GM18861 (cell line): ENCODE measurements around the gene ALDH5A1.
"Not testable (repeated sequence)": the region's sequence is repeated elsewhere in the genome, so short reads cannot be mapped to it uniquely, and the experiment has no call there.

Source experiments
- ATAC-seq: cut with Tn5 transposase; IDR thresholded peaks from one replicate; pipeline ENCODE4 v1.9.1; 2021; ENCODE audit not compliant: unreplicated experiment

Gene ALDH5A1

DNA sequence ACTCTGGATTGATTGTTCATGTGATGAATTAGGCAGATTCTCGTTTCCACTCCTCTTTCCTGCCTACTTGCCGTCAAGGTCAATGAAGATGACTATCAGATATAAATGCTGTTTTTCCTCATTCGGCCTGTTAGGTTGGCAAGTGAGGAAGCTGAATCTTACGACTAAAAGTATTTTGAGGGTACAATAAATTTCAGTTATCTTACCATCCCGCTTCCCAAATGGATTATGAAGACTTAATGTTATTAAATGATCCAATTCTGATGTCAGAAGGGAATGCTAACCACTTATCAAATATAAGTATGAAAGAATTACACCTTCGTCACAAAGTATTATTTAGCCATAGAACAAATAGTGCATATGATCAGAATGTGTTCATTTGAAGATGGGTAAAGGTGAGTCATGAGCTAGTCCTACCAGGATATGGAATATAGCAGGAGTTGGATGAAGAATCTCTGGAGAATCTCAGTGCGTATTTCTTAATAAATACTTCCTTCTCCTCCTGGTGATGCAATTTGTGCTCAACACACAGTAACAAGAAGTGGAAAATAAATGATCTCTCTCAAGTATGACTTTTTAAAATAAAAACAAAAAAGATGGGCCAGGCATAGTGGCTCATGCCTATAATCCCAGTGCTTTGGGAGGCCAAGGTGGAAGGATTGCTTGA, 10.0 kb upstream of the ALDH5A1 start:
- no peak for ATAC-seq

- no peak for ATAC-seq
Observed at GRCh38 chr6:24486065-24486464, 8.7 kb upstream of the ALDH5A1 start.

GRCh38 chr6:24489470-24489869, 5.3 kb upstream of the ALDH5A1 start, which contains the start of gene GPLD1:
GPLD1 (minus strand) TSS chr6:24489578; CDS start chr6:24489511, 67 bp downstream.
- no peak for ATAC-seq

DNA sequence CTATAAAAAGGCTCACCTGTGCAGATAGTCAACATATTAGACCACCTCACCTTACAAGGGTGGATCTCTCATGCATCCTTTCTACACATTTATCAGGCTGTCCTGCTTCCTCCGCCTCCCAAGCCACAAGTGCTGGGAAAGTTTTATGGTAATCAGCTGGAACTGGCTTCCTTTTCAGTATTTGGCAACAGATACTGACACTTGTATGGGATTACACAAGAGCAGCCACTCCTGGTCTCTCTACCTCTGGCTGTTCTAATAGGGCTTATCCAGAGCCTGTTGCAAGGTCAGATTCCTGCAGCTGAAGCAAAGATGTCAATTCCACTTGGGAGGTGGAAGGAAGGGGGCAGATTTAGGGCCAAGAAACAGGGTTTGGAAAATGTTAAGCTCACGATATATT, 4.9 kb upstream of the ALDH5A1 start:
- no peak for ATAC-seq

- no peak for ATAC-seq
Observed at GRCh38 chr6:24490948-24491347, 3.8 kb upstream of the ALDH5A1 start.

DNA sequence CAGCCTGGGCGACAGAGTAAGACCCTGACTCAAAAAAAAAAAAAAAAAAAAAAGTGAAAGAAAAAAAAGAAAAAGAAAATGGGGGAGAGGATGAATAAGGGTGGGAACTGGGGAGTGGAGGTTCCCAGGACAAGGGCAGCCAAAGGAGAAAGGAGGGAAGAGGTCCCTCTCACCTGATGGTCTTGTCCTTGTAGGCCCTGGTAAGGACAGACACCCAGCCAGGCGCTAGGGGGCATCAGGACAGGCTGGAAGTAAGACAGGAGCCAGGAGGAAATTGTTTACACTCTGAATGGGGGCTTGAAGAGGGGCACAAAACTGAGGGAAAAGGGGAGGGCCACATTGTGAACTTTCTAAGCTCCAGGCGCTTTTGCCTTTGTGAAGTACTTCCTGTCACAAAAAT, 2.3 kb upstream of the ALDH5A1 start:
- no peak for ATAC-seq

DNA sequence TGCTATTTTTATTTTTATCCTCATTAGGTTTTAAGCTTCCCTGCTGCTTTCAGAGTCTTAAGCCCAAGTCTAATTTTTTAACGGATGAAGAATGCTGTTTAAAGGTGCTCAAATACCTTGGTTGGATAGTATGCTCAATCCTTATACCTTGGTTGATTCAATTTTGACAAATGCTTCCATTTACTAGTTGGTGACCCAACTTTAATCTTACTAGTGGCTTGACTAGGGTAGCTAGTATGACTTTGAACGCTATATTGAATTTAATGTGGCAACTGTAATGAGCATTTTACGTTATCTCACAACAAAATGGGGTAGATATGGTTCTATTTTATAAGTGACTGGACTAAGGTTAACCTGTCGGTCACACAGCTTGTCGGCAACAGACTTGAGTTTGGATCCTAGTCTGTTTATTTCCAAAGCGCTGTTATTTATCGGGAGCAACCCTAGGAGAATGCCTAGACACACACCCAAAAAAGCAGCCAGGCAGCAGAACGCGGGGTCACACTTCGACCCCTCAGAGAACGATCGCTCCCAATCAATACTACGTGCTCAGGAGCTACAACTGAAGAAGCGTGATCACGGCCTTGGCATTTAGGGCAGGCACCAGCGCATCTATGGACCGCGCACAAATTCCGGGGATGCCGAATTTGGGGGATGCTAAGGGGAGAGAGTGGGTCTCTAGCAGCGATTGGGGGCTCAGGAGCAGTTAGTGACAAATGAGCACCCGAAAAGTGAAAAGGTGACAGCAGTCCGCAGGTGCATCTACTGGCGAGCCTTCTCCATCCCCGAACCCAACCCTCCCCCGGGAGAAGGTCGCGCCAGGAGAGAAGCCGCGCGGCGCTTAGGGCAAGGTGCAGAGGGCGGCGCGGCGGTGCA, 586 bp upstream of the ALDH5A1 start:
- no peak for ATAC-seq

DNA sequence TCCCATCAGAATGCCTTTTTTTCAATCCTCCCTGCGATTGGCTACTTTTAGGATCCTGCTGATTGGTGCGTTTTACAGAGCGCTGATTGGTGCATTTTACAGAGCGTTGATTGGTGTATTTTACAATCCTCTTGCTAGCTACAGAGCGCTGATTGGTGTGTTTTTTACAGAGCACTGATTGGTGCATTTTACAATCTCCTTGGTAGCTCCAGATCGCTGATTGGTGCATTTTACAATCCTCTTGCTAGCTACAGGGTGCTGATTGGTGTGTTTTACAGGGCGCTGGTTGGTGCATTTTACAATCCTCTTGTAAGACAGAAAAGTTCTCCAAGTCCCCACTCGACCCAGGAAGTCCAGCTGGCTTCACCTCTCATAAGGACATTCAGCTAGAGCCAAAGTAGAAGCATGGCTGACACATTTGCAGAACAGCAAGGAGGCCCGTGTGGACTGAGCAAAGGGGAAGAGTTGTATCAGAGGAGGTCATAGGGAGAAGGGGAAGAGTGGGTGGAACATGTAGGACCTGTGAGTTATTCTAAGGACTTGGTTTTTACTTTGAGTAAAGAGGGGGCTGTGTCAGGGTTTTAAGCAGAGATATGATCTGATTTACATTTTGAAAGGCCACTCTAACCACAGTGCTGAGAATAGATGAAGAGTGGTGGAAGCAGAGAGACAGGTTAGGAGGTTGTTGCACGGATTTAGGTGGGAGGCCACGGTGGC, 2.6 kb downstream of the ALDH5A1 start:
- ATAC-seq: no peak

- ATAC-seq: no peak
Observed at GRCh38 chr6:24500683-24501082, 5.9 kb downstream of the ALDH5A1 start.

DNA sequence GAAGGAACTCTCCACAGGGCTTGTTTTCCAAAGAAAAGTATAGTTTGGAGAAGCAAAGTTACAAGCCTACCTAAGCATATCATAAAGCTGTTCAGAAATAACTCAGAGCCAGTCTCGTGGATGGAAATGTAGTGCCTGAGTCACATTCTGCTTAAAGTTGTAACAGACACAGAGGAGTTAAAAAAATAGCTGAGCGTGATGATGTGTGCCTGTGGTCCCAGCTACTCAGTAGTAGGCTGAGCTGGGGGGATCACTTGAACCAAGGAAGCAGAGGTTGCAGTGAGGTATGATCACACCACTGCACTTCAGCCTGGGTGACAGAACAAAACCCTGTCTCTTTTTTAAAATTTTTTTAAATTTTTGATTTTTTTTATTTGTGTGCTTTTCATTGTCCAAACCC, 6.6 kb downstream of the ALDH5A1 start:
- ATAC-seq: no peak

DNA sequence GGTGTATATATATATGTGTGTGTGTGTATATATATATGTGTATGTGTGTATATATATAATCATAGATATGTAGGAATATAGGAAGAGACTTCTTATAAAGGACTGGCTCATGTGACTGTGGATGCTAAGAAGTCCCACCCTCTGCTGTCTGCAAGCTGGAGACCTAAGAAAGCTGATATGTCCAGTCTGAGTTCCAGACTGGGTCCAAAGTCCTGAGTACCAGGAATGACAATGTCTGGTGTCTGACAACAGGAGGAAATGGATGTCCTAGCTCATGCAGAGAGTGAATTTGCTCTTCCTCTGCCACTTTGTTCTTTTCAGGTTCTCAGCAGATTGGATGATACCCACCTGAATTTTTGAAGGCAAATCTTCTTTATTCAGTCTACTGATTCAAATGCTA, 7.1 kb downstream of the ALDH5A1 start:
- no peak for ATAC-seq

DNA sequence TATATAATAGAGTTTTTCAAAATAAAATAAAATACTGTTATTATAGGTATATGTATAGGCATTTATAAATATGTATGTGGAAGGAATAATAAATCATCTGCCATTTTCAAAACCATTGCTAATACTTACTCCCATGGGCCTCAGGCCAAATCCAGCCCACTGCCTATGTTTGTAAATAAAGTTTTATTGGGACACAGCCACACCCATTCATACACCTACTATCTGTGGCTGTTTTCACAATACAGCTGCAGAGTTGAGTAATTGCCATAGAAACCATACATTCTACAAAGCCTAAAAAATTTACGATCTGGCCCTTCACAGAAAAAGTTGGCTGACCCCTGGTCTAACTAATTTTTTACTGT, 9.5 kb downstream of the ALDH5A1 start:
- no peak for ATAC-seq

GRCh38 chr6:24504649-24505586, 10.1 kb downstream of the ALDH5A1 start:
- ATAC-seq: no peak

DNA sequence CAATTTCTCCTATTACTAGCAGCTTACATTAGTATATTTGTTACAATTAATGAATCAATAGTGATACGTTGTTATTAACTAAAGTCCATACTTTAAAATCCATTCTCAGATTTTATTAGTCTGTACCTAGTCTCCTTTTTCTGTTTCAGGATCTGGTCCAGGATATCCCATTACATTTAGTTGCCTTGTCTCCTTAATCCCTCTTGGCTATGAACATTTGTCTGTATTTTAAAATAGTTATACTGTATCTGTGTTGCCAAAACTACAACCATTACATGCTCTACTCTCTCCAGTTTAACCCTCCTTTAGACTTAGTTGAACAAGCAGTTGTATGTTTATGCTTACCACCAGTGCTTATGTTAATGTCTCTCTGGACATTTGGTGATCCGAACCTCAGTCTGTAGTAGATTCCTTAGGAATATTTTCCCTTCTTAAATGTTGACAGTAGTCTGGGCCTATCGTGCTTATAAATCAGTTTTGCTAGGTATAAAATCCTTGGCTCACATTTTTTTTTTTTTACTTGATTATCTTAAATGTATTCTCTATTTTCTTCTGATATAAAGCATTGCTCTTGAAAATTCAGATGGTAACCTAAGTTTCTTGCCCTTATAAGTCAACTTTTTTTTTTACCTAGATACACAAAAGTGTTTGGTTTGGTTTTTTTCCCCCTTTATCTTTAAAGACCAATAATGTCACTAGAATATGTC, 12.2 kb downstream of the ALDH5A1 start:
- ATAC-seq: no peak

GRCh38 chr6:24511976-24512375, 17.2 kb downstream of the ALDH5A1 start:
- ATAC-seq: not testable (repeated sequence)

- ATAC-seq: no peak
Observed at GRCh38 chr6:24513602-24514001, 18.8 kb downstream of the ALDH5A1 start.

DNA sequence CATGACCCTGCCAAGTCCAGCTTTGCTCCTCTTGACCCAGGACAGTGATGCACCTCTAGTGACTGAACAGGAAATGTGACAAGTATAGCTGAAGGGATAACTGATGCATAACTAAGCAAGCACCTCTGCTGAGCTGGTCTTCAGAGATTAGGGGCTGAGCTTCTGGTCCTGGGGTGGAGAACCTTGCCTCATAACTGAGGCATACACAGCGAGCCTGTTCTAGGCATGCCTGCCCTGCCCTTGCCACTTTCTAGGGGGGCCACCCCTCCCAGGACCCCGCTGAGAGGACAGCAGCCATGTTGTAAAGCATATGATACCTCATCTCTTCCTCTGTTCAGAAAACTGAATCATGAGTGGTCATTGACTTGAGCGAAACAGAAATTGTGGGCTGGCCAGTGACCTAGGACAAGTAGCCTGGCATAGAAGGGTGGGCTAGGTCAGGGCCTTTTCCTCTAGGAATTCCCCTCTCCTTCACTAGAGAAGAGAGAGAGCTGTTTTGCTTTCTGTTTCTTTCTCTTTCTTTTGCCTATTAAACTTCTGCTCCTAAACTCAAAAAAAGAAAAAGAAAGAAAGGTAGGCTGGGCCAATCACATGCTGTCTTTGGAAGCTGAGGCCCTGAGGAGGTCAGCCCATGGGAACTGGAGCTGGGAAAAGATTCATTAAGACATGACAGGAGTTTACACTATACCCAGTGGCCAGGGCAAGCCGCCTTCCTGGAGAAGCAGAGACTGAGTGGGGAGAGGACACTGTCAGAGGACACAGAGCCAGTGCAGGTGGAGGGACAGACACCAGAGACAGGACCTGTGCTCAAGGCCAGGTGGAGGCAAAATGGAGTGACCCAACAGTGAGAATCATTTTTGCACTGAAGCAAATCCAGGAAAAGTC, 23.1 kb downstream of the ALDH5A1 start:
- ATAC-seq: peak; percentile 79

DNA sequence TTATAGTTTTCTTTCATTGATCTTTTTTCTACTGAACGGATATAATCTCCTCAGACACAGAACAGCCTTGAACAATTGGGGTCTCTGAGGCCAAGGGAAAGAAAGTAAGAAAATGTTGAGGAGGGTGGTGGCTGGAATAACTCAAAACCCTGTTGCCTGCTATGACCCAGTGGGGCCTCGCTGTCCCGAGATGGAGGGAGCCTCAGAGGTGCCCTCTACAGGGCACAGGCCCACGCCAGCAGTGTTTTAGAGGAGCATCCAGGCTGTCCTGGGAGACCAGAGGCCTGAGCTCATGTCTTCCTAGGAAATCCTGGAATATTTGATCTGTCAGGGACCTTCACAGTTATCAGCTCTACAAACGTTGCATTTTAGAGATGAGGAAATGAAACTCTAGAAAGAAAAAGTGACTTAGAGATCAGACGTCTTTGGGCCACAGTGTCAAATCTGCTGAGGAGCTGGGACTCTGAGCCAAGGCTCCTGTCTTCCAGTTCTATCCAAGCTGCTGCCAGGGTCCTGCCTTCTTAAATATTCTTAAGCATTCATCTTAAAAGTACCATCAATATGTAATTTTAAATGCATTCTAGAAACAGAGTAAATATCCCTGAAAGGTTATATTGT, 26.3 kb downstream of the ALDH5A1 start:
- ATAC-seq: peak; percentile 31
